H9 (cell line): Measurements from ENCODE around the gene SPINT1. TPM values are rescaled to one million over a fixed set of nuclear protein-coding genes. Genes with fewer than 3 reads are reported as not detected.

ENCODE experiments used
- DNase-seq: peaks from one replicate; pipeline ENCODE4 v3.0.0-alpha.2; 2017
- H2AFZ ChIP-seq: one replicate; pipeline ENCODE4 v1.6.1; 2013; ENCODE audit warnings: mild to moderate bottlenecking, low read length, control low read depth, moderate library complexity
- H2AK5ac ChIP-seq: 2 replicates; pipeline ENCODE4 v1.6.1; 2013; ENCODE audit warnings: low read length, control low read depth, mixed read lengths; ENCODE audit not compliant: insufficient read length
- H2BK120ac ChIP-seq: one replicate; pipeline ENCODE4 v1.6.1; 2013; ENCODE audit warnings: low read depth, mild to moderate bottlenecking, low read length, control low read depth, inconsistent platforms; ENCODE audit not compliant: poor library complexity, severe bottlenecking
- H2BK12ac ChIP-seq: 2 replicates; pipeline ENCODE4 v1.6.1; 2013; ENCODE audit warnings: low read length, control low read depth, mixed read lengths, low read depth; ENCODE audit not compliant: insufficient read length
- H2BK15ac ChIP-seq: 2 replicates; pipeline ENCODE4 v1.6.1; 2013; ENCODE audit warnings: low read depth, low read length, control low read depth
- H2BK20ac ChIP-seq: one replicate; pipeline ENCODE4 v1.6.1; 2013; ENCODE audit warnings: low read depth, mild to moderate bottlenecking, low read length, control low read depth, inconsistent platforms; ENCODE audit not compliant: poor library complexity, severe bottlenecking
- H2BK5ac ChIP-seq: 2 replicates; pipeline ENCODE4 v1.6.1; 2013; ENCODE audit warnings: low read length, control low read depth, mixed read lengths; ENCODE audit not compliant: insufficient read length
- H3K14ac ChIP-seq: 2 replicates; pipeline ENCODE4 v1.6.1; 2013; ENCODE audit warnings: low read length, control low read depth; ENCODE audit not compliant: insufficient read depth
- H3K18ac ChIP-seq: 2 replicates; pipeline ENCODE4 v1.6.1; 2013; ENCODE audit warnings: low read depth, mild to moderate bottlenecking, mixed read lengths, low read length, control low read depth; ENCODE audit not compliant: insufficient read length
- H3K23ac ChIP-seq: 2 replicates; pipeline ENCODE4 v1.6.1; 2013; ENCODE audit warnings: low read length, control low read depth, mixed read lengths, low read depth; ENCODE audit not compliant: insufficient read length
- H3K23me2 ChIP-seq: 2 replicates; pipeline ENCODE4 v1.6.1; 2013; ENCODE audit warnings: low read depth, mild to moderate bottlenecking, mixed read lengths, low read length, control low read depth; ENCODE audit not compliant: insufficient read length, poor library complexity, severe bottlenecking
- H3K27ac ChIP-seq: 2 replicates; pipeline ENCODE4 v1.5.1; 2013; ENCODE audit warnings: low read length, control low read depth, mixed read lengths, low read depth; ENCODE audit not compliant: insufficient read length
- H3K27me3 ChIP-seq: 2 replicates; pipeline ENCODE4 v1.6.1; 2013; ENCODE audit warnings: low read length, control low read depth, inconsistent platforms; ENCODE audit not compliant: insufficient read depth
- H3K4ac ChIP-seq: 2 replicates; pipeline ENCODE4 v1.6.1; 2013; ENCODE audit warnings: low read depth, mild to moderate bottlenecking, control low read depth, inconsistent platforms, low read length, moderate library complexity
- H3K4me1 ChIP-seq: 2 replicates; pipeline ENCODE4 v1.6.1; 2013; ENCODE audit warnings: low read length, control low read depth, inconsistent platforms; ENCODE audit not compliant: insufficient read depth
- H3K4me2 ChIP-seq: 2 replicates; pipeline ENCODE4 v1.6.1; 2013; ENCODE audit warnings: low read length, control low read depth, mixed read lengths; ENCODE audit not compliant: insufficient read length, insufficient read depth
- H3K56ac ChIP-seq: 2 replicates; pipeline ENCODE4 v1.6.1; 2013; ENCODE audit warnings: low read depth, mild to moderate bottlenecking, mixed read lengths, low read length, control low read depth; ENCODE audit not compliant: insufficient read length
- H3K79me1 ChIP-seq: 2 replicates; pipeline ENCODE4 v1.6.1; 2013; ENCODE audit warnings: low read depth, mild to moderate bottlenecking, moderate library complexity, low read length, control low read depth, inconsistent platforms; ENCODE audit not compliant: insufficient read depth, poor library complexity, severe bottlenecking
- H3K79me2 ChIP-seq: 2 replicates; pipeline ENCODE4 v1.6.1; 2013; ENCODE audit warnings: low read length, control low read depth, inconsistent platforms; ENCODE audit not compliant: insufficient read depth
- H3K9ac ChIP-seq: 2 replicates; pipeline ENCODE4 v1.6.1; 2013; ENCODE audit warnings: low read length, control low read depth, mixed read lengths; ENCODE audit not compliant: insufficient read length; ENCODE audit errors: extremely low read depth
- H3K9me3 ChIP-seq: one replicate; pipeline ENCODE4 v1.6.1; 2013; ENCODE audit warnings: low read depth, low read length, inconsistent platforms; ENCODE audit not compliant: control insufficient read depth
- H3T11ph ChIP-seq: one replicate; pipeline ENCODE4 v1.6.1; 2013; ENCODE audit warnings: mild to moderate bottlenecking, low read length, control low read depth, inconsistent platforms
- H4K20me1 ChIP-seq: one replicate; pipeline ENCODE4 v1.6.1; 2013; ENCODE audit not compliant: control insufficient read depth, insufficient read length, insufficient read depth
- H4K5ac ChIP-seq: 2 replicates; pipeline ENCODE4 v1.6.1; 2013; ENCODE audit warnings: low read depth, mild to moderate bottlenecking, mixed read lengths, low read length, control low read depth; ENCODE audit not compliant: insufficient read length
- H4K8ac ChIP-seq: replicated peaks from 2 replicates; pipeline ENCODE4 v1.6.1; 2013; ENCODE audit warnings: low read length, control low read depth, mixed read lengths, low read depth; ENCODE audit not compliant: insufficient read length
- H4K91ac ChIP-seq: 2 replicates; pipeline ENCODE4 v1.6.1; 2013; ENCODE audit warnings: low read depth, mild to moderate bottlenecking, moderate library complexity, mixed read lengths, low read length, control low read depth; ENCODE audit not compliant: insufficient read length
- H3K27ac Mint-ChIP-seq, 3 experiments: 2 replicates in 2 of 3; 3 replicates in 1 of 3; pipeline ENCODE4 v1.8.0; 2020 to 2021; ENCODE audit warnings: mixed read lengths in 3 of 3, mild to moderate bottlenecking in 1 of 3, moderate library complexity in 1 of 3
- H3K27me3 Mint-ChIP-seq: 2 replicates; pipeline ENCODE4 v1.8.0; 2021; ENCODE audit warnings: low read depth, mild to moderate bottlenecking, moderate library complexity, mixed read lengths
- H3K36me3 Mint-ChIP-seq, 3 experiments: 2 replicates in 2 of 3; 3 replicates in 1 of 3; pipeline ENCODE4 v1.8.0; 2020 to 2021; ENCODE audit warnings: low read depth in 3 of 3, mixed read lengths in 3 of 3; ENCODE audit not compliant: insufficient read depth in 1 of 3
- H3K4me1 Mint-ChIP-seq, 2 experiments: 2 replicates each; pipeline ENCODE4 v1.8.0; 2020; ENCODE audit warnings: mixed read lengths in 2 of 2
- H3K4me3 Mint-ChIP-seq, 2 experiments: 2 replicates in 1 of 2; 3 replicates in 1 of 2; pipeline ENCODE4 v1.8.0; 2020 to 2021; ENCODE audit warnings: mild to moderate bottlenecking in 2 of 2, mixed read lengths in 2 of 2, moderate library complexity in 1 of 2
- H3K9me3 Mint-ChIP-seq, 2 experiments: 2 replicates in 1 of 2; 3 replicates in 1 of 2; pipeline ENCODE4 v1.8.0; 2020; ENCODE audit warnings: mild to moderate bottlenecking in 2 of 2, mixed read lengths in 2 of 2, moderate library complexity in 1 of 2
- WGBS: extraction: QIAGEN DNeasy Blood & Tissue Kit; methylation state at CpG from one replicate; pipeline ENCODE4 v1.1.7; 2013; ENCODE audit warnings: missing lambda C conversion rate, low lambda C conversion rate, mixed read lengths; ENCODE audit not compliant: insufficient read length; ENCODE audit errors: extremely low coverage; 5-methylcytosine and 5-hydroxymethylcytosine counted together
- total RNA-seq: library from RNA; stranded (reverse); gene quantifications from 2 replicates; pipeline ENCODE4 v1.2.1, GENCODE V29; 2021
- TF ChIP-seq, protein P1 (sequence below): fragments of 200-600 bp; sonication (generic); conservative IDR thresholded peaks from 3 replicates; pipeline ENCODE4 v1.8.0; 2021; ENCODE audit warnings: antibody characterized with exemption, mild to moderate bottlenecking

Gene SPINT1
- total RNA-seq, 1 experiment from 2014 or later: 130 TPM

DNA sequence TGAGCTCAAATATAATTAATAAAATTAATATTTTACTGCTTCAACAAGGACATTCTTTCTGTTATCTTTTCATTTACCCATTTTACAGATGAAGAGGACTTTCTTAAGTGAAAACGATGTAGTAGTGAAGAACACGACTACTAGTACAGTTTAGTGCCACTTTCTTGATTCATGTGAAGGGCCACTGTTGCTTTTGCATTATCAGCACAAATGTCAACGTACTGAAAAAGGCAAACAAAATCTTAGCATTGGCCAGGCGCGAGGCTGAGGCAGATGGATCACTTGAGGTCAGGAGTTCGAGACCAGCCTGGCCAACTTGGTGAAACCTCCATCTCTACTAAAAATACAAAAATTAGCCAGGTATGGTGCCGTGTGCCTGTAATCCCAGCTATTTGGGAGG lies 24.8 kb upstream of the SPINT1 start:
- no peak overlapping the region for H3K9ac ChIP-seq
- H2BK5ac ChIP-seq: no peak overlapping the region
- H2BK20ac ChIP-seq: no peak overlapping the region
- TF ChIP-seq, protein P1, sequence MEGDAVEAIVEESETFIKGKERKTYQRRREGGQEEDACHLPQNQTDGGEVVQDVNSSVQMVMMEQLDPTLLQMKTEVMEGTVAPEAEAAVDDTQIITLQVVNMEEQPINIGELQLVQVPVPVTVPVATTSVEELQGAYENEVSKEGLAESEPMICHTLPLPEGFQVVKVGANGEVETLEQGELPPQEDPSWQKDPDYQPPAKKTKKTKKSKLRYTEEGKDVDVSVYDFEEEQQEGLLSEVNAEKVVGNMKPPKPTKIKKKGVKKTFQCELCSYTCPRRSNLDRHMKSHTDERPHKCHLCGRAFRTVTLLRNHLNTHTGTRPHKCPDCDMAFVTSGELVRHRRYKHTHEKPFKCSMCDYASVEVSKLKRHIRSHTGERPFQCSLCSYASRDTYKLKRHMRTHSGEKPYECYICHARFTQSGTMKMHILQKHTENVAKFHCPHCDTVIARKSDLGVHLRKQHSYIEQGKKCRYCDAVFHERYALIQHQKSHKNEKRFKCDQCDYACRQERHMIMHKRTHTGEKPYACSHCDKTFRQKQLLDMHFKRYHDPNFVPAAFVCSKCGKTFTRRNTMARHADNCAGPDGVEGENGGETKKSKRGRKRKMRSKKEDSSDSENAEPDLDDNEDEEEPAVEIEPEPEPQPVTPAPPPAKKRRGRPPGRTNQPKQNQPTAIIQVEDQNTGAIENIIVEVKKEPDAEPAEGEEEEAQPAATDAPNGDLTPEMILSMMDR: no peak
- Mint-ChIP-seq H3K4me3 (no peak overlapping the region), H3K36me3 (peaks cover 0 to 4% (median 0%) of the 10 kb centered on the region in 3 experiments; a peak in 2 of 7 replicates), H3K9me3 (no peaks in the 10 kb centered on the region; a peak in 1 of 5 replicates), H3K27me3 (no peaks in the 10 kb centered on the region), H3K27ac (no peak overlapping the region), H3K4me1 (no peaks in the 10 kb centered on the region)
- no peak overlapping the region for H2AK5ac ChIP-seq
- H3K18ac ChIP-seq: no peak overlapping the region
- H3K79me1 ChIP-seq: no peaks in the 10 kb centered on the region
- no peak overlapping the region for H3T11ph ChIP-seq
- H3K4ac ChIP-seq: no peak overlapping the region
- H2BK120ac ChIP-seq: no peak overlapping the region
- no peak for DNase-seq
- H3K79me2 ChIP-seq: no peaks in the 10 kb centered on the region
- no peak overlapping the region for H2AFZ ChIP-seq
- H3K23me2 ChIP-seq: no peaks in the 10 kb centered on the region
- H3K4me2 ChIP-seq: no peak overlapping the region
- no peaks in the 10 kb centered on the region for H3K27me3 ChIP-seq
- H4K91ac ChIP-seq: no peak overlapping the region
- no peak overlapping the region for H3K56ac ChIP-seq
- H4K5ac ChIP-seq: no peak overlapping the region
- no peak overlapping the region for H4K8ac ChIP-seq
- H4K20me1 ChIP-seq: no peaks in the 10 kb centered on the region
- no peak overlapping the region for H3K14ac ChIP-seq
- no peak overlapping the region for H2BK15ac ChIP-seq
- no peak overlapping the region for H3K23ac ChIP-seq
- no peaks in the 10 kb centered on the region for H3K4me1 ChIP-seq
- no peaks in the 10 kb centered on the region for H3K9me3 ChIP-seq
- no CpG with 5 or more reads among the region's 7 CpGs for WGBS
- H3K27ac ChIP-seq: no peak overlapping the region
- no peak overlapping the region for H2BK12ac ChIP-seq
